ENCODE results near the gene PARP15. TPM values are rescaled to one million over a fixed set of nuclear protein-coding genes. Genes with fewer than 3 reads are reported as not detected.
A peak's percentile ranks its signal among the peaks of the same experiment; 100 is the strongest.

Gene PARP15
- total RNA-seq, 6 donors from 2014 or later: 7.0 to 30.4 (median 12.3) TPM

DNA sequence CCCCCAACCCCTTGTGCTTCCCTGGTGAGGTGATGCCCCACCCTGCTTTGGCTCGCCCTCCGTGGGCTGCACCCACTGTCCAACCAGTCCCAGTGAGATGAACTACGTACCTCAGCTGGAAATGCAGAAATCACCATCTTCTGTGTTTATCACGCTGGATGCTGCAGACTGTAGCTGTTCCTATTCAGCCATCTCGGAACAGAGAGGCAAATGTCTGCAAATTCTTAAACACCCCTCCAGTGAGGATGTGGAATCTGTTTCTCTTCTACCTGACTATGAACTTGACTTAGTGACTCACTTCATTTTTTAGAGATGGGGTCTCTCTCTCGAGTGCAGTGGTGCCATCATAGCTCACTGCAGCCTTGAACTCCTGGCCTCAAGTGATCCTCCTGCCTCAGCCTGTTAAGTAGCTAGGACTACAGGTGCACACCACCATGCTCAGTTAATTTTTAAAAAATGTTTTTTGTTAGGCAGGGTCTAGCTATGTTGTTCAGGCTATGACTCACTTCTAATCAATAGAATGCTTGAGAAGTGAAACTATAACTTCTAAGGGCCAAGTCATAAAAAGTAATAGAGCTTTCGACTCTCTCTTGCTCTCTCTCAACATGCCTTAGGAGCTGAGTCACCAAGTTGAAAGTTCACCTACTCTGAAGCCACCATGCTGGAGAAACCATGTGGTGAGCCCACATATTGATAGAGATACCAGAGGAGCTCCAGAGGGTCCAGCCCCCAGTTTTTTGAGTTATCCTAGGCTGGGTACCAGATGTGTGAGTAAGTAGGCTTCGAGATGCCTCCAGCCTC lies 91.7 kb downstream of the PARP15 start:
- H3K4me1 ChIP-seq: no peaks in the 10 kb centered on the region
- no peaks in the 10 kb centered on the region for H3K36me3 ChIP-seq
- no peaks in the 10 kb centered on the region for H3K27me3 ChIP-seq
- 84 to 85% methylated on average over 4 to 8 of the region's 8 CpGs for WGBS, 2 donors
- TF ChIP-seq POLR2A (IDR thresholded peaks at IDR 0.05) (no peak), POLR2AphosphoS5 (IDR thresholded peaks at IDR 0.05) (no peak), EP300 (IDR thresholded peaks at IDR 0.05) (no peak)
- TF ChIP-seq, protein P1, sequence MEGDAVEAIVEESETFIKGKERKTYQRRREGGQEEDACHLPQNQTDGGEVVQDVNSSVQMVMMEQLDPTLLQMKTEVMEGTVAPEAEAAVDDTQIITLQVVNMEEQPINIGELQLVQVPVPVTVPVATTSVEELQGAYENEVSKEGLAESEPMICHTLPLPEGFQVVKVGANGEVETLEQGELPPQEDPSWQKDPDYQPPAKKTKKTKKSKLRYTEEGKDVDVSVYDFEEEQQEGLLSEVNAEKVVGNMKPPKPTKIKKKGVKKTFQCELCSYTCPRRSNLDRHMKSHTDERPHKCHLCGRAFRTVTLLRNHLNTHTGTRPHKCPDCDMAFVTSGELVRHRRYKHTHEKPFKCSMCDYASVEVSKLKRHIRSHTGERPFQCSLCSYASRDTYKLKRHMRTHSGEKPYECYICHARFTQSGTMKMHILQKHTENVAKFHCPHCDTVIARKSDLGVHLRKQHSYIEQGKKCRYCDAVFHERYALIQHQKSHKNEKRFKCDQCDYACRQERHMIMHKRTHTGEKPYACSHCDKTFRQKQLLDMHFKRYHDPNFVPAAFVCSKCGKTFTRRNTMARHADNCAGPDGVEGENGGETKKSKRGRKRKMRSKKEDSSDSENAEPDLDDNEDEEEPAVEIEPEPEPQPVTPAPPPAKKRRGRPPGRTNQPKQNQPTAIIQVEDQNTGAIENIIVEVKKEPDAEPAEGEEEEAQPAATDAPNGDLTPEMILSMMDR (IDR thresholded peaks at IDR 0.05): no peak
- ATAC-seq (ENCODE audit: low FRiP score in 2 of 2): no peak
- no peak overlapping the region for H3K27ac ChIP-seq
- no peak overlapping the region for H3K4me3 ChIP-seq
- no peak for DNase-seq
- H3K9me3 ChIP-seq: no peaks in the 10 kb centered on the region

DNA sequence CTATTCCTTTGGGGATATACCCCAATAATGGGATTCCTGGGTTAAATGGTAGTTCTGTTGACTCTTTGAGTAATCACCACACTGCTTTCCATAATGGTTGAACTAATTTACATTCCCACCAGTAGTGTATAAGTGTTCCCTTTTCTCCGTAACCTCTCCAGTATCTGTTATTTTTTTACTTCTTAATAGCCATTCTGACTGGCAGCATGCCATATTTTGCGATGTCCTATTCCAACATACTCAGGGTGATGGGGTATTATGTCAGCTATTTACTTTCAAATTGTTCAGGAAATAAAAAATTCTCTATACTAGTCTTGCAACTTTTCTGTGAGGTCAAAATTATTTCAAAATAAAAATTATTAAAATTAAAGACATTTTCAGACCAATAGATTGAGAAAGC lies 94.1 kb downstream of the PARP15 start:
- no peaks in the 10 kb centered on the region for H3K27me3 ChIP-seq
- no peaks in the 10 kb centered on the region for H3K36me3 ChIP-seq
- H3K27ac ChIP-seq: no peak overlapping the region
- no peak overlapping the region for H3K4me3 ChIP-seq
- TF ChIP-seq EP300 (IDR thresholded peaks at IDR 0.05) (no peak), POLR2AphosphoS5 (IDR thresholded peaks at IDR 0.05) (no peak), POLR2A (IDR thresholded peaks at IDR 0.05) (no peak)
- TF ChIP-seq, protein P1 (IDR thresholded peaks at IDR 0.05): no peak
- no peaks in the 10 kb centered on the region for H3K4me1 ChIP-seq
- no peaks in the 10 kb centered on the region for H3K9me3 ChIP-seq
- DNase-seq (peak in 1 of 2 donors; percentile 24), ATAC-seq (ENCODE audit: low FRiP score in 2 of 2) (no peak)
- WGBS, 2 donors: 45 to 52% methylated on average over 2 of the region's 2 CpGs

DNA sequence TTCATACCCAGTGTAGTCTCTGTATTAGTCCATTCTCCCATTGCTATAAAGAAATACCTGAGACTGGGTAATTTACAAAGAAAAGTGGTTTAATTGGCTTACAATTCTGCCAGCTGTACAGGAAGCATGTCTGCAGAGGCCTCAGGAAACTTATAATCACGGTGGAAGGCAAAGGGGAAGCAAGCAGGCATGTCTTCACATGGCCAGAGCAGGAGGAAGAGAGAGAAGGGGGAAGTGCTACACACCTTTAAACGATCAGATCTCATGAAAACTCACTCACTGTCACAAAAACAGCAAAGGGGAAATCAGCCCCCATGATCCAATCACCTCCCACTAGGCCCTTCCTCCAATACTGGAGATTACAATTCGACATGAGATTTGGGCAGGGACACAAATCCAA lies 96.9 kb downstream of the PARP15 start:
- TF ChIP-seq, protein P1 (IDR thresholded peaks at IDR 0.05): no peak
- no peak for TF ChIP-seq POLR2A (IDR thresholded peaks at IDR 0.05)
- TF ChIP-seq POLR2AphosphoS5 (IDR thresholded peaks at IDR 0.05): no peak
- TF ChIP-seq EP300 (IDR thresholded peaks at IDR 0.05): no peak
- H3K4me1 ChIP-seq: peaks cover 5 to 9% (median 7%) of the 10 kb centered on the region in 4 donors
- H3K4me3 ChIP-seq: no peak overlapping the region
- WGBS, 2 donors: 48 to 59% methylated on average over 3 of the region's 3 CpGs
- no peaks in the 10 kb centered on the region for H3K36me3 ChIP-seq
- H3K9me3 ChIP-seq: no peaks in the 10 kb centered on the region
- no peaks in the 10 kb centered on the region for H3K27me3 ChIP-seq
- no peak for DNase-seq
- ATAC-seq (ENCODE audit: low FRiP score in 2 of 2): no peak
- H3K27ac ChIP-seq: no peak overlapping the region

DNA sequence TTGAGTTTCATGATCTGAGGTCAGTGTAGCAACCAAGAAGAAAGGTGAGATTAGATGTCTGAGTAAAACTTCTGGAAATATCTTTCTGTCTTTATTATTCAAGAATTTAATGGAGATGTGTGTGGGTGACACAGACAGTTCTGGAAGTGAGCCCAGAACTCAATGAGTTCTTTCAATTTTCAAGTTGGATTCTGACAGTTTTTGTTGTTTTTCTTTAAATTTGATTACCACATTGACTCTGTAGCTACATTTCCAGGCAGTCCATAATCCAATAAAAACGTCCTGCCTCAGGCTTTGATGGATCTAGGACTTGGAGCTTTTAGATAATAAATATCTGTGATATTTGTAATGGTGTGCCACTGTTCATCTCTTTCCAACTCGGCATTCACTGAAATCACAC lies 99.3 kb downstream of the PARP15 start:
- Histone ChIP-seq H3K4me1 (peaks cover 14 to 22% (median 16%) of the 10 kb centered on the region in 4 donors), H3K36me3 (no peaks in the 10 kb centered on the region), H3K4me3 (no peak overlapping the region), H3K9me3 (no peaks in the 10 kb centered on the region), H3K27me3 (no peaks in the 10 kb centered on the region), H3K27ac (no peak overlapping the region)
- TF ChIP-seq, protein P1 (IDR thresholded peaks at IDR 0.05): no peak
- no peak for TF ChIP-seq POLR2AphosphoS5 (IDR thresholded peaks at IDR 0.05)
- TF ChIP-seq EP300 (IDR thresholded peaks at IDR 0.05): no peak
- DNase-seq (no peak), ATAC-seq (ENCODE audit: low FRiP score in 2 of 2) (no peak)
- 70 to 77% methylated on average over 2 of the region's 2 CpGs for WGBS, 2 donors

DNA sequence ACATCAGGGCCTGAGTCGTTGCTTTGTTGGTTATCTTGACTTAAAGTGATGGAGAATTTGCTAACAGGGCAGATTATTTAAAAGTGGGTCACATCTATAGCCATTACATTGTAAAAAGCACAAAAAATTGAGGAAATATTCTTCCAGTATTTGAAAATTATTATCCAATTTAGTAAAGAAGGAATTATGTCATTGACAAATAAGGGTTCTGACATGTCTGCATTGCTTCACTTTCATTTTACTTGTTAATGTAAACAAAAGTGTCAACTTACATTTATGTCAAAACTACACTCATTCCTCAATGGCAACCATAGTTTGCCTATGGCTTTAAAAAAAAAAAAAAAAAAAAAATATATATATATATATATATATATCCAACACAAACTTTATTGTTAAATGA lies 99.8 kb downstream of the PARP15 start:
- DNase-seq: no peak
- H3K4me1 ChIP-seq: peaks cover 17 to 27% (median 20%) of the 10 kb centered on the region in 4 donors
- WGBS, 2 donors: 67 to 69% methylated on average over 1 of the region's 1 CpG
- no peak overlapping the region for H3K4me3 ChIP-seq
- H3K9me3 ChIP-seq: no peaks in the 10 kb centered on the region
- no peak for ATAC-seq (ENCODE audit: low FRiP score in 2 of 2)
- no peak for TF ChIP-seq EP300 (IDR thresholded peaks at IDR 0.05)
- TF ChIP-seq, protein P1 (IDR thresholded peaks at IDR 0.05): no peak
- TF ChIP-seq POLR2AphosphoS5 (IDR thresholded peaks at IDR 0.05): no peak
- no peak for TF ChIP-seq POLR2A (IDR thresholded peaks at IDR 0.05)
- H3K36me3 ChIP-seq: no peaks in the 10 kb centered on the region
- H3K27ac ChIP-seq: no peak overlapping the region
- no peaks in the 10 kb centered on the region for H3K27me3 ChIP-seq
